HCT116 (cell line): ENCODE measurements around the gene PPM1A. TPM values are rescaled to one million over a fixed set of nuclear protein-coding genes. Genes with fewer than 3 reads are reported as not detected.

Experiments
- ATAC-seq: fragments of 200-7000 bp; cut with Tn5 transposase; 2 replicates; pipeline ENCODE4 v1.9.1; 2020; ENCODE audit warnings: mild to moderate bottlenecking, moderate library complexity
- BruUV-seq: library from RNA; stranded (reverse); fragments of 400-500 nt; replicated peaks from 2 replicates; lab custom pipeline; 2021; lab: Mats Ljungman, UMichigan
- CTCF ChIA-PET: fragments of 300-600 bp; sonication (Branson Sonifier 250); formaldehyde crosslinking; loops from one replicate; lab custom pipeline; 2021; ENCODE audit warnings: antibody characterized with exemption; lab: Charles Lee
- POLR2A ChIA-PET: fragments of 300-600, 350-600 bp; sonication (Branson Sonifier 250); formaldehyde crosslinking; loops from one replicate; lab custom pipeline; 2021; ENCODE audit warnings: antibody characterized with exemption; lab: Charles Lee
- RAD21 ChIA-PET, 2 experiments: fragments of 300-600 bp; sonication (Branson Sonifier 250); formaldehyde crosslinking; loops; one replicate each; lab custom pipeline; 2023; ENCODE audit warnings: low total read pairs in 2 of 2; ENCODE audit not compliant: uncharacterized antibody in 2 of 2, unreplicated experiment in 2 of 2, low non-redundant PET in 1 of 2; lab: Charles Lee
- DNase-seq: peaks from one replicate; pipeline ENCODE4 v3.0.0-alpha.2; 2010; ENCODE audit warnings: low read depth, low spot score
- H2AFZ ChIP-seq: fragments of 200-600 bp; shearing (Covaris generic), sonication (generic); 2 replicates; pipeline ENCODE4 v1.6.1; 2017; ENCODE audit warnings: low read depth, mixed run types, mixed read lengths, antibody characterized with exemption, low read length; ENCODE audit not compliant: poor library complexity, severe bottlenecking
- H3K27ac ChIP-seq: 2 replicates; pipeline ENCODE4 v1.5.1; 2012; ENCODE audit warnings: low read depth, low read length
- H3K27me3 ChIP-seq: fragments of 200-600 bp; sonication (generic); 2 replicates; pipeline ENCODE4 v1.6.1; 2016; ENCODE audit warnings: mixed run types, low read length, mixed read lengths; ENCODE audit not compliant: insufficient read depth
- H3K36me3 ChIP-seq, 2 experiments: fragments of 200-500 bp in 1 of 2; fragments of 200-600 bp in 1 of 2; sonication (Bioruptor generic) in 1 of 2; sonication (generic) in 1 of 2; 2 replicates each; pipeline versions ENCODE4 v1.5.1 to v1.6.1; 2014 to 2016; ENCODE audit warnings: low read length in 2 of 2, inconsistent platforms in 1 of 2, mixed read lengths in 1 of 2, mixed run types in 1 of 2; ENCODE audit not compliant: insufficient read depth in 2 of 2, control insufficient read depth in 1 of 2
- H3K4me1 ChIP-seq, 2 experiments: fragments of 200-600 bp in 1 of 2; sonication (generic) in 1 of 2; 2 replicates each; pipeline versions ENCODE4 v1.5.1 to v1.6.1; 2012 to 2017; ENCODE audit warnings: low read length in 2 of 2, inconsistent platforms in 1 of 2, mild to moderate bottlenecking in 1 of 2, mixed read lengths in 1 of 2, mixed run types in 1 of 2, moderate library complexity in 1 of 2; ENCODE audit not compliant: insufficient read depth in 2 of 2, control insufficient read depth in 1 of 2
- H3K4me2 ChIP-seq: fragments of 200-600 bp; sonication (generic); 2 replicates; pipeline ENCODE4 v1.6.1; 2017; ENCODE audit warnings: mixed run types, low read length, mixed read lengths
- H3K4me3 ChIP-seq, 2 experiments: fragments of 200-600 bp in 1 of 2; sonication (generic) in 1 of 2; replicated peaks in 1 of 2; 2 replicates each; pipeline ENCODE4 v1.5.1; 2011 to 2016; ENCODE audit warnings: low read length in 2 of 2, control low read depth in 1 of 2, low read depth in 1 of 2, mild to moderate bottlenecking in 1 of 2, mixed read lengths in 1 of 2, mixed run types in 1 of 2
- H3K79me2 ChIP-seq: fragments of 200-600 bp; sonication (generic); 2 replicates; pipeline ENCODE4 v1.6.1; 2017; ENCODE audit warnings: mild to moderate bottlenecking, mixed run types, low read length, moderate library complexity, mixed read lengths; ENCODE audit not compliant: insufficient read depth
- H3K9ac ChIP-seq: fragments of 200-600 bp; sonication (generic); 2 replicates; pipeline ENCODE4 v1.6.1; 2016; ENCODE audit warnings: low read length, mixed read lengths
- H3K9me2 ChIP-seq: fragments of 200-600 bp; sonication (generic), shearing (Covaris generic); 2 replicates; pipeline ENCODE4 v1.6.1; 2017; ENCODE audit warnings: mixed run types, mild to moderate bottlenecking, moderate library complexity; ENCODE audit not compliant: insufficient read depth
- H3K9me3 ChIP-seq, 2 experiments: fragments of 200-500 bp in 1 of 2; fragments of 200-600 bp in 1 of 2; sonication (Bioruptor generic) in 1 of 2; sonication (generic) in 1 of 2; 2 replicates each; pipeline ENCODE4 v1.6.1; 2014 to 2017; ENCODE audit warnings: low read length in 2 of 2, mixed read lengths in 2 of 2, inconsistent platforms in 1 of 2, low read depth in 1 of 2, mild to moderate bottlenecking in 1 of 2, mixed run types in 1 of 2, moderate library complexity in 1 of 2; ENCODE audit not compliant: control insufficient read depth in 1 of 2, insufficient read depth in 1 of 2
- H4K20me1 ChIP-seq: fragments of 200-600 bp; sonication (generic), shearing (Covaris generic); 2 replicates; pipeline ENCODE4 v1.6.1; 2017; ENCODE audit warnings: mixed run types, mild to moderate bottlenecking, moderate library complexity; ENCODE audit not compliant: insufficient read depth
- CEBPB ChIP-seq: IDR thresholded peaks from 2 replicates; pipeline ENCODE4 v1.6.1; 2012; ENCODE audit warnings: low read depth
- EGR1 ChIP-seq: IDR thresholded peaks from 2 replicates; pipeline ENCODE4 v1.6.1; 2012; ENCODE audit warnings: low read depth
- ELF1 ChIP-seq: IDR thresholded peaks from 2 replicates; pipeline ENCODE4 v1.6.1; 2012; ENCODE audit warnings: low read depth, borderline replicate concordance
- EZH2phosphoT487 ChIP-seq: fragments of 200-600 bp; IDR thresholded peaks from 2 replicates; pipeline ENCODE4 v1.6.1; 2018; ENCODE audit warnings: antibody characterized with exemption, borderline replicate concordance
- FOSL1 ChIP-seq: IDR thresholded peaks from 2 replicates; pipeline ENCODE4 v1.6.1; 2012; ENCODE audit warnings: low read depth
- POLR2A ChIP-seq: IDR thresholded peaks from 2 replicates; pipeline ENCODE4 v1.7.0; 2011; ENCODE audit warnings: borderline replicate concordance; ENCODE audit not compliant: insufficient read depth, insufficient read length; ENCODE audit errors: extremely low read depth
- POLR2AphosphoS5 ChIP-seq: IDR thresholded peaks from 2 replicates; pipeline ENCODE4 v1.6.1; 2011; ENCODE audit warnings: mild to moderate bottlenecking, low read depth, low read length, moderate library complexity
- SP1 ChIP-seq: IDR thresholded peaks from 2 replicates; pipeline ENCODE4 v1.6.1; 2012; ENCODE audit warnings: low read depth
- SRF ChIP-seq: IDR thresholded peaks from 2 replicates; pipeline ENCODE4 v1.6.1; 2012; ENCODE audit warnings: low read depth
- ZNF274 ChIP-seq: fragments of 200-500 bp; sonication (Bioruptor generic); IDR thresholded peaks from 2 replicates; pipeline ENCODE4 v1.6.1; 2014; ENCODE audit warnings: mild to moderate bottlenecking, low read depth, low read length, inconsistent platforms
- intact Hi-C: fragments of 100-400 bp; cut with micrococcal nuclease; formaldehyde crosslinking; loops from 2 replicates; pipeline ENCODE4 v1.10.0; 2022
- total RNA-seq: library from RNA; stranded (reverse); gene quantifications from one replicate; pipeline ENCODE4 v1.2.1, GENCODE V29; 2021; ENCODE audit not compliant: unreplicated experiment
- TF ChIP-seq, protein P1 (sequence below): IDR thresholded peaks from 2 replicates; pipeline ENCODE4 v1.6.1; 2012

PPM1A gene
- total RNA-seq, 1 experiment from 2014 or later, result 32.8 TPM

DNA sequence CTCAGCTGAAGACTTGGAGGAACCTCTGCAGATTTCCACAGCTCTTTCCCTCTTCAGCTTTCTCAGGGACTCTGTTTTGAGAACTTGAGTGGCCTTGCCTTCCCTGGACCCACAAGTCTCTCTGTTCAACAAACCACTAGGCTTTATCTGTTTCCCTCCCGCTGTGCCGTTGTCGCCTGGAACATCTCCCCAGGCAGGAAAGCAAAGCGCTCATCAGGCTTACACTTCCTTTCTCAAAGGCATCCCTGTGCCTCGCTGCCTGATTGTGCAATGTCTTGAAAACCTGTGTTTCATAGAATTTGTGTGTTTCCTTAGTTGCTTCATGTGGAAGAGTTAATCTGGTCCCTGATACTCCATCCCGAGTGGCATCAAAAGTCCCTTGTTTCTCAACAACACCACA lies 64.1 kb downstream of the PPM1A start:
- Histone ChIP-seq H3K4me3 (no peak overlapping the region), H3K9ac (no peak overlapping the region), H3K27ac (no peak overlapping the region), H4K20me1 (no peaks in the 10 kb centered on the region), H3K9me3 (no peaks in the 10 kb centered on the region), H3K36me3 (no peaks in the 10 kb centered on the region), H3K79me2 (no peaks in the 10 kb centered on the region), H2AFZ (no peak overlapping the region), H3K27me3 (no peaks in the 10 kb centered on the region), H3K4me1 (no peaks in the 10 kb centered on the region), H3K9me2 (no peaks in the 10 kb centered on the region), H3K4me2 (no peak overlapping the region)
- POLR2A ChIA-PET, result no interaction called here
- CTCF ChIA-PET, result interaction anchor here (1.8 kb wide), 1 partner anchor 19 kb away, joined by 5 read pairs; no protein-coding TSS in a partner anchor
- DNase-seq, result no peak
- no peak for ATAC-seq
- BruUV-seq, result no TSS peak
- RAD21 ChIA-PET, result no interaction called here
- intact Hi-C loops, result no loop called here
- TF ChIP-seq CEBPB, result no peak
- TF ChIP-seq SRF, result no peak
- no peak for TF ChIP-seq EZH2phosphoT487
- TF ChIP-seq, protein P1, sequence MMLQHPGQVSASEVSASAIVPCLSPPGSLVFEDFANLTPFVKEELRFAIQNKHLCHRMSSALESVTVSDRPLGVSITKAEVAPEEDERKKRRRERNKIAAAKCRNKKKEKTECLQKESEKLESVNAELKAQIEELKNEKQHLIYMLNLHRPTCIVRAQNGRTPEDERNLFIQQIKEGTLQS, result no peak
- no peak for TF ChIP-seq SP1

DNA sequence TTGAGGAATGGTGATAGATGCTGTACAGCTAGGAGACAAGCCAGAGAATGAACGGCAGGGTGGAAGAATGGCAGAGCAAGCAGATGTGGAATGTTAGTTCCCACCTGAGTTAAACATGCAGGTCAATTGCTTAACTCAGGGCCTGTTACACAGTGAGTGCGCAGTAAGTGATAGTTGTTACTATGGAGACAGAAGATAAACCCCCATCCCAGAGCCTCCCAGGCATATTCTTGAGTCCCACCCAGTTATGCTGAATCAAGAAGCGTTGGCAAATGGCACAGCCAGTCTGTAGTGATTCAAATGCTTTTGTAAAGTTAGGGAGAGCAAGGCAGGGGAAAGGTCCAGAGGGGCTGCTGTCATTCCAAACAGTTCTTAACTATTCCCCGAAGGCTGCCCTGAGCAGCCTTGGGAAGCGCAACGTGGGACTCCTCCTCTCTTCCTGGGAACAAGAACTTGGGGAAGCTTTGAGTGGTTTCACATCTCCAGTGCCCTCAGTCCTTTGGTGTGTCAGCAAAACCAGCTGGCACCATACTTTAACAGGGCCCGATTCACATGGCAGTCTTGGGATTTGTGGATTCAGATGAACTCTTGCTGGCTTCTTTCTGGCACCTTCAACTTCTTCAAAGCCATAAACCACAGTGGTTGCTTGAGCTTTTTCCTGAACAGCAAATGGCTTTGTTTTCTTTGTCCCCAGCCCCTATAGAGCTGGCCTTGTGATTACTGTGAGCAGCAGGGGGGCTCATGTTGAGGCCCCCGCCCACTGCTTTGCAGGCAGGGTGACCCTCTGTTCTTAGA lies 66.4 kb downstream of the PPM1A start:
- Histone ChIP-seq H3K79me2 (no peaks in the 10 kb centered on the region), H3K9me2 (no peaks in the 10 kb centered on the region), H3K27me3 (no peaks in the 10 kb centered on the region), H2AFZ (no peak overlapping the region), H3K9ac (no peak overlapping the region), H3K27ac (no peak overlapping the region), H3K4me1 (no peaks in the 10 kb centered on the region), H3K36me3 (no peaks in the 10 kb centered on the region), H4K20me1 (no peaks in the 10 kb centered on the region), H3K9me3 (no peaks in the 10 kb centered on the region), H3K4me3 (no peak overlapping the region), H3K4me2 (no peak overlapping the region)
- ChIA-PET POLR2A (no interaction called here), RAD21 (no interaction called here), CTCF (no interaction called here)
- no peak for DNase-seq
- TF ChIP-seq POLR2AphosphoS5 (no peak), SRF (no peak), ELF1 (no peak), FOSL1 (no peak), POLR2A (no peak), EGR1 (no peak), ZNF274 (no peak)
- TF ChIP-seq, protein P1, result no peak
- BruUV-seq, result no TSS peak
- intact Hi-C loops, result no loop called here
- ATAC-seq, result no peak
